ENCODE measurements around the gene TCF4.

TCF4 gene

GRCh38 chr18:55433140-55433539, 154.9 kb downstream of the TCF4 start:
- DNase-seq, result no peak

- DNase-seq, result no peak
Measured at GRCh38 chr18:55432307-55433040, 155.5 kb downstream of the TCF4 start.

GRCh38 chr18:55430026-55430425, 158.0 kb downstream of the TCF4 start:
- no peak for DNase-seq

GRCh38 chr18:55427951-55428350, 160.0 kb downstream of the TCF4 start:
- no peak for DNase-seq

- no peak for DNase-seq
Measured at GRCh38 chr18:55425698-55426097, 162.3 kb downstream of the TCF4 start.

- no peak for DNase-seq
Measured at GRCh38 chr18:55422456-55423180, 165.4 kb downstream of the TCF4 start.

- no peak for DNase-seq
Measured at GRCh38 chr18:55421615-55422419, 166.2 kb downstream of the TCF4 start.

GRCh38 chr18:55421308-55421614, 166.7 kb downstream of the TCF4 start:
- DNase-seq, result no peak

- DNase-seq, result no peak
Measured at GRCh38 chr18:55420665-55421307, 167.2 kb downstream of the TCF4 start.

- DNase-seq, result no peak
Measured at GRCh38 chr18:55419947-55420664, 167.9 kb downstream of the TCF4 start.

GRCh38 chr18:55419132-55419946, 168.7 kb downstream of the TCF4 start:
- no peak for DNase-seq

GRCh38 chr18:55418439-55418838, 169.6 kb downstream of the TCF4 start:
- DNase-seq, result no peak

GRCh38 chr18:55416791-55417190, 171.2 kb downstream of the TCF4 start:
- no peak for DNase-seq

- peak; percentile 62 for DNase-seq
Measured at GRCh38 chr18:55415258-55415871, 172.6 kb downstream of the TCF4 start.

- no peak for DNase-seq
Measured at GRCh38 chr18:55414475-55414874, 173.5 kb downstream of the TCF4 start.

GRCh38 chr18:55413474-55413873, 174.5 kb downstream of the TCF4 start:
- no peak for DNase-seq

- DNase-seq, result no peak
Measured at GRCh38 chr18:55407774-55408535, 180.0 kb downstream of the TCF4 start.

- no peak for DNase-seq
Measured at GRCh38 chr18:55407191-55407590, 180.8 kb downstream of the TCF4 start.

GRCh38 chr18:55406451-55406991, 181.5 kb downstream of the TCF4 start:
- no peak for DNase-seq

- DNase-seq, result no peak
Measured at GRCh38 chr18:55405893-55406406, 182.0 kb downstream of the TCF4 start.

Data from activated naive CD4-positive, alpha-beta T cell treated with Interleukin-2 at 50 U/mL for 16 hours (primary cell).